Suppressor macrophage (primary cell): ENCODE results near the gene TRAT1.

Source experiments
- DNase-seq, 4 experiments: peaks; one replicate each; pipeline ENCODE4 v3.0.0-alpha.2; 2020 to 2022

The TRAT1 gene

GRCh38 chr3:108862865-108863798 is 40.5 kb downstream of the TRAT1 start:
- DNase-seq = peak in 1 of 4 experiments; percentile 26

GRCh38 chr3:108863799-108864135 is 41.2 kb downstream of the TRAT1 start:
- no peak for DNase-seq

- no peak for DNase-seq
Observed at GRCh38 chr3:108877901-108878300, 55.3 kb downstream of the TRAT1 start.

GRCh38 chr3:108879915-108880314 is 57.3 kb downstream of the TRAT1 start:
- no peak for DNase-seq

GRCh38 chr3:108882762-108883161 is 60.2 kb downstream of the TRAT1 start:
- DNase-seq = no peak

GRCh38 chr3:108883373-108883772 is 60.8 kb downstream of the TRAT1 start:
- no peak for DNase-seq

GRCh38 chr3:108887121-108887520 is 64.5 kb downstream of the TRAT1 start:
- no peak for DNase-seq

- DNase-seq = no peak
Observed at GRCh38 chr3:108887777-108888176, 65.2 kb downstream of the TRAT1 start.

- DNase-seq = no peak
Observed at GRCh38 chr3:108891833-108892232, 69.2 kb downstream of the TRAT1 start.

- no peak for DNase-seq
Observed at GRCh38 chr3:108894981-108895380, 72.4 kb downstream of the TRAT1 start.

- no peak for DNase-seq
Observed at GRCh38 chr3:108897883-108898282, 75.3 kb downstream of the TRAT1 start.

GRCh38 chr3:108899530-108899929 is 76.9 kb downstream of the TRAT1 start:
- DNase-seq = no peak
